Uterus (tissue), 2 donors: Measurements from ENCODE around the gene JADE2.

Experiments
- POLR2A ChIP-seq, 2 donors: fragments of 450-650 bp; IDR thresholded peaks; one replicate each; pipeline ENCODE4 v1.6.1; 2016; ENCODE audit warnings: antibody characterized with exemption in 2 of 2, mild to moderate bottlenecking in 1 of 2, moderate library complexity in 1 of 2
- TF ChIP-seq, protein P1 (sequence below), 4 experiments: fragments of 200-600 bp in 2 of 4; fragments of 450-650 bp in 2 of 4; sonication (generic) in 2 of 4; IDR thresholded peaks; one replicate each; pipeline ENCODE4 v1.5.1; 2016 to 2019; ENCODE audit warnings: antibody characterized with exemption in 4 of 4, mild to moderate bottlenecking in 2 of 4, moderate library complexity in 1 of 4

DNA sequence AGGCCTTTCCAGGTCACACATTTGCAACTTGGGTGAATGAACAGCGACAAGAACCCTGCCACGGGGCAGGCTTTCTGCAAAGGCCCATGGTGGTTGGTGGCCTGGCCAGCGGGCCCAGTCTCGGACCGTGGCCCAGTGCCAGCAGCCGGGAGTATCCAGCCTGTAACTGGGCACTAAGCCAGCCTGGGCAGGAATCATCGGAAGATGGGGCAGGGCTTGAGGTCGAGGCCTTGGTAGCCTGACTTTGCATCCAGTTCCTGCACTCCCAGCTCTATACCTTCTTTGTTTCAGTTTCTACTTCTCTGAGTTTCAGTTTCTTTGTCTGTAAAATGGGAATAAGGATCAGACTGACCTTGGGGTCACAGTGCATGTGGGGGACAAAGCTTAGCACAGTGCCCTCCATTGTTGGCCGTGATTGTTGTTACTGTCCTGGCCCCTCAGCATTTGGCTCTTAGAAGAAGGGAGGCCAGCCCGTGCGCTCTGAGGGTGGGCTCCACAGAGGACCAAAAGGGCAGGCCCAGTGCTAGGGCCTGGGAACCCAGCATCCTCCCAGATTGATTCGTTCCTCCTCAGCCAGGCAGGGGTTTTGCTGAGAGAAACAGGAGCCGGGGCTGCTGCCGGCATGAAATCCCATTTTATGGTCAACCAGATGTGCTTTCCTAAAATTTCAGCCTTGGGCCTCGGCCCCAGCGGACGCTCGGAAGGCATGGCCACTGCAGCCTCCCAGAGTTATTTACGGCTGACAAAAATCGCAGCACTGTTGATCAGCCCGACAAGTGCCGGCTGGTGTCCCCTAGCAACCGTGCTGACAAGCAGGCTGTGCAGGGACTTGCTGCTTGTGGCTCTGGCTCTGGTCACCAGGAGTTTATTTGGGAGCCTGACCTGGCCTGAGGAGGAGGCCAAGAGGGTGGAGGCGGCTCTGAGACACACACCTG lies 43.6 kb downstream of the JADE2 start:
- TF ChIP-seq, protein P1, sequence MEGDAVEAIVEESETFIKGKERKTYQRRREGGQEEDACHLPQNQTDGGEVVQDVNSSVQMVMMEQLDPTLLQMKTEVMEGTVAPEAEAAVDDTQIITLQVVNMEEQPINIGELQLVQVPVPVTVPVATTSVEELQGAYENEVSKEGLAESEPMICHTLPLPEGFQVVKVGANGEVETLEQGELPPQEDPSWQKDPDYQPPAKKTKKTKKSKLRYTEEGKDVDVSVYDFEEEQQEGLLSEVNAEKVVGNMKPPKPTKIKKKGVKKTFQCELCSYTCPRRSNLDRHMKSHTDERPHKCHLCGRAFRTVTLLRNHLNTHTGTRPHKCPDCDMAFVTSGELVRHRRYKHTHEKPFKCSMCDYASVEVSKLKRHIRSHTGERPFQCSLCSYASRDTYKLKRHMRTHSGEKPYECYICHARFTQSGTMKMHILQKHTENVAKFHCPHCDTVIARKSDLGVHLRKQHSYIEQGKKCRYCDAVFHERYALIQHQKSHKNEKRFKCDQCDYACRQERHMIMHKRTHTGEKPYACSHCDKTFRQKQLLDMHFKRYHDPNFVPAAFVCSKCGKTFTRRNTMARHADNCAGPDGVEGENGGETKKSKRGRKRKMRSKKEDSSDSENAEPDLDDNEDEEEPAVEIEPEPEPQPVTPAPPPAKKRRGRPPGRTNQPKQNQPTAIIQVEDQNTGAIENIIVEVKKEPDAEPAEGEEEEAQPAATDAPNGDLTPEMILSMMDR (IDR thresholded peaks at IDR 0.05): no peak
- TF ChIP-seq POLR2A (IDR thresholded peaks at IDR 0.05): no peak
